PFSK-1 (cell line): ENCODE results near the gene UBXN2A.

Experiments
- FOXP2 ChIP-seq: optimal IDR thresholded peaks from 2 replicates; pipeline ENCODE3; 2011; ENCODE audit warnings: borderline replicate concordance, control low read depth, inconsistent platforms; ENCODE audit not compliant: insufficient read depth; ENCODE audit errors: extremely low read length, extremely low read depth
- POLR2AphosphoS5 ChIP-seq: IDR thresholded peaks from 2 replicates; pipeline ENCODE4 v1.6.1; 2012; ENCODE audit warnings: low read depth, mild to moderate bottlenecking, control low read depth, low read length, moderate library complexity
- REST ChIP-seq, 2 experiments: IDR thresholded peaks; 2 replicates each; pipeline versions ENCODE4 v1.6.1 to v1.8.0; 2011 to 2012; ENCODE audit warnings: low read depth in 2 of 2, low read length in 2 of 2, control low read depth in 1 of 2, inconsistent platforms in 1 of 2, mild to moderate bottlenecking in 1 of 2, moderate library complexity in 1 of 2; ENCODE audit not compliant: insufficient read depth in 1 of 2
- SIN3A ChIP-seq: IDR thresholded peaks from 2 replicates; pipeline ENCODE4 v1.6.1; 2012; ENCODE audit warnings: mild to moderate bottlenecking, low read length, moderate library complexity, borderline replicate concordance; ENCODE audit not compliant: insufficient read depth
- TAF1 ChIP-seq: IDR thresholded peaks from 2 replicates; pipeline ENCODE4 v1.6.1; 2012; ENCODE audit warnings: low read length, control low read depth, borderline replicate concordance; ENCODE audit not compliant: insufficient read depth

The UBXN2A gene

GRCh38 chr2:24048769-24049484 lies 108.7 kb downstream of the UBXN2A start:
- TF ChIP-seq SIN3A = no peak
- no peak for TF ChIP-seq REST (IDR thresholded peaks at IDR 0.05; ENCODE audit: insufficient read depth in 1 of 2, low read depth in 2 of 2, low read length in 2 of 2)
- TF ChIP-seq POLR2AphosphoS5 = no peak
- no peak for TF ChIP-seq TAF1
- TF ChIP-seq FOXP2 = no peak

GRCh38 chr2:24049485-24050021 lies 109.3 kb downstream of the UBXN2A start, which contains the start of gene FKBP1B:
Gene FKBP1B (plus strand): TSS chr2:24049741. CDS start chr2:24049850, 109 bp downstream.
- no peak for TF ChIP-seq FOXP2
- peak; percentile 88 for TF ChIP-seq POLR2AphosphoS5

GRCh38 chr2:24050041-24050979 lies 110.0 kb downstream of the UBXN2A start:
- TF ChIP-seq SIN3A (no peak), TAF1 (no peak), POLR2AphosphoS5 (no peak; the same call in 1 of the 2 replicates), FOXP2 (no peak)

GRCh38 chr2:24051833-24052232 lies 111.6 kb downstream of the UBXN2A start:
- TF ChIP-seq TAF1 (no peak), REST (IDR thresholded peaks at IDR 0.05; ENCODE audit: insufficient read depth in 1 of 2, low read depth in 2 of 2, low read length in 2 of 2) (no peak), FOXP2 (no peak), SIN3A (no peak)

- TF ChIP-seq TAF1 = no peak
- no peak for TF ChIP-seq REST (IDR thresholded peaks at IDR 0.05; ENCODE audit: insufficient read depth in 1 of 2, low read depth in 2 of 2, low read length in 2 of 2)
- no peak for TF ChIP-seq SIN3A
- no peak for TF ChIP-seq POLR2AphosphoS5
- TF ChIP-seq FOXP2 = no peak
These were observed 112.7 kb downstream of the UBXN2A start for GRCh38 chr2:24052951-24053350.
